Stimulated activated CD4-positive, alpha-beta T cell treated with anti-CD3 and anti-CD28 coated beads, Interleukin-15, amount 100 ng/mL, for 24 hours (primary cell): Measurements from ENCODE around the gene DNPH1.

ENCODE experiments used
- DNase-seq: peaks from one replicate; pipeline ENCODE4 v3.0.0-alpha.2; 2020

The DNPH1 gene

GRCh38 chr6:43263314-43264178, 34.3 kb upstream of the DNPH1 start:
- peak; percentile 84 for DNase-seq

- DNase-seq: no peak
Observed at GRCh38 chr6:43262780-43263313, 33.6 kb upstream of the DNPH1 start.

GRCh38 chr6:43262000-43262779, 32.9 kb upstream of the DNPH1 start:
- DNase-seq: no peak

GRCh38 chr6:43261198-43261597, 31.9 kb upstream of the DNPH1 start:
- DNase-seq: no peak

GRCh38 chr6:43260791-43261190, 31.5 kb upstream of the DNPH1 start:
- no peak for DNase-seq

- DNase-seq: no peak
Observed at GRCh38 chr6:43258807-43259686, 29.8 kb upstream of the DNPH1 start.

GRCh38 chr6:43258180-43258579, 28.9 kb upstream of the DNPH1 start:
- DNase-seq: no peak

GRCh38 chr6:43257367-43258145, 28.3 kb upstream of the DNPH1 start:
- peak; percentile 36 for DNase-seq

- no peak for DNase-seq
Observed at GRCh38 chr6:43256670-43257366, 27.5 kb upstream of the DNPH1 start.

GRCh38 chr6:43255408-43256054, 26.2 kb upstream of the DNPH1 start:
- DNase-seq: no peak

- no peak for DNase-seq
Observed at GRCh38 chr6:43254846-43255245, 25.6 kb upstream of the DNPH1 start.

GRCh38 chr6:43254138-43254817, 25.0 kb upstream of the DNPH1 start:
- DNase-seq: peak; percentile 38

- no peak for DNase-seq
Observed at GRCh38 chr6:43253401-43253800, 24.1 kb upstream of the DNPH1 start.

- no peak for DNase-seq
Observed at GRCh38 chr6:43250992-43251373, 21.7 kb upstream of the DNPH1 start.

- no peak for DNase-seq
Observed at GRCh38 chr6:43248791-43249190, 19.5 kb upstream of the DNPH1 start.

GRCh38 chr6:43248101-43248500, 18.8 kb upstream of the DNPH1 start:
- DNase-seq: no peak

GRCh38 chr6:43247114-43247999, 18.1 kb upstream of the DNPH1 start:
- peak; percentile 92 for DNase-seq

GRCh38 chr6:43246301-43247113, 17.2 kb upstream of the DNPH1 start:
- DNase-seq: peak; percentile 53
